Measurements from ENCODE around the gene EIF3K.
A peak's percentile ranks its signal among the peaks of the same experiment; 100 is the strongest.

The EIF3K gene

DNA sequence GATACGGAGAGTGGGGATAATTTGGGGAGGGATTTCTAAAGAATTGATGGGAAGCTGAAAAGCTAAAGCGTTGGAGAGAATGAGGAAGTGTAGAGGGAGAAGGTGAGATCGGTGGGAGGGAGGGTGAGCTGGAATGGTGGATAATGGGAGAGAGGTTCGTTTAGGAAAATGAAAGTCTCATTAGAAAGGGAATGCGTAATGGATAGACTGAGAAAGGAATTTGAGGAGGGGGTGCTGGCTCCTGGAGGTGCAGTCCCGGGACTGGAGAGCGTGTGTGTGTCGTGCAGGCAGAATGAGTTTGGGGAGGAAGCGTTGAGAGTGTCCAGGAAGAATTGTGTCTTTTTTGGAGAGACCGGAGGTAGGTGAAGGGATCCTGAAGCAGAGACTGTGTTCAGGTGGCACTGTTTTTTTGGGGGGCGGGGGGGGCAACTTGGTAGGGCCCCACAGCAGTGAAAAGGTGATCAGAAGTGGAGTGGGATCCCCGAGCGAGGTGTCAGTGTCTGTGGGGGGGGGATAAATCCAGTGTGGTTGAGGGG is 29.8 kb downstream of the EIF3K start (continued):
- TF ChIP-seq ZNF280D (tag by site-specific recombination; IDR thresholded peaks at IDR 0.05) (no peak), KLF8 (tag by site-specific recombination; IDR thresholded peaks at IDR 0.05) (peak; percentile 5; the same call in 1 of the 2 replicates), GLIS2 (tag by site-specific recombination; IDR thresholded peaks at IDR 0.05) (no peak; the same call in 1 of the 2 replicates), ZFP37 (tag by site-specific recombination; IDR thresholded peaks at IDR 0.05) (0 out of 2 replicates have a peak, but pooled peaks have one; percentile 5), ZNF692 (tag by site-specific recombination; IDR thresholded peaks at IDR 0.05) (0 out of 2 replicates have a peak, but pooled peaks have one; percentile 12), ZBTB8A (tag by site-specific recombination; IDR thresholded peaks at IDR 0.05) (no peak), ZBTB17 (tag by site-specific recombination; IDR thresholded peaks at IDR 0.05) (no peak), ZNF157 (tag by site-specific recombination; IDR thresholded peaks at IDR 0.05) (0 out of 2 replicates have a peak, but pooled peaks have one; percentile 11)
- TF ChIP-seq, protein P1, sequence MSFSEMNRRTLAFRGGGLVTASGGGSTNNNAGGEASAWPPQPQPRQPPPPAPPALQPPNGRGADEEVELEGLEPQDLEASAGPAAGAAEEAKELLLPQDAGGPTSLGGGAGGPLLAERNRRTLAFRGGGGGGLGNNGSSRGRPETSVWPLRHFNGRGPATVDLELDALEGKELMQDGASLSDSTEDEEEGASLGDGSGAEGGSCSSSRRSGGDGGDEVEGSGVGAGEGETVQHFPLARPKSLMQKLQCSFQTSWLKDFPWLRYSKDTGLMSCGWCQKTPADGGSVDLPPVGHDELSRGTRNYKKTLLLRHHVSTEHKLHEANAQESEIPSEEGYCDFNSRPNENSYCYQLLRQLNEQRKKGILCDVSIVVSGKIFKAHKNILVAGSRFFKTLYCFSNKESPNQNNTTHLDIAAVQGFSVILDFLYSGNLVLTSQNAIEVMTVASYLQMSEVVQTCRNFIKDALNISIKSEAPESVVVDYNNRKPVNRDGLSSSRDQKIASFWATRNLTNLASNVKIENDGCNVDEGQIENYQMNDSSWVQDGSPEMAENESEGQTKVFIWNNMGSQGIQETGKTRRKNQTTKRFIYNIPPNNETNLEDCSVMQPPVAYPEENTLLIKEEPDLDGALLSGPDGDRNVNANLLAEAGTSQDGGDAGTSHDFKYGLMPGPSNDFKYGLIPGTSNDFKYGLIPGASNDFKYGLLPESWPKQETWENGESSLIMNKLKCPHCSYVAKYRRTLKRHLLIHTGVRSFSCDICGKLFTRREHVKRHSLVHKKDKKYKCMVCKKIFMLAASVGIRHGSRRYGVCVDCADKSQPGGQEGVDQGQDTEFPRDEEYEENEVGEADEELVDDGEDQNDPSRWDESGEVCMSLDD (tag by site-specific recombination; IDR thresholded peaks at IDR 0.05): peak; percentile 72
- TF ChIP-seq, protein P2, sequence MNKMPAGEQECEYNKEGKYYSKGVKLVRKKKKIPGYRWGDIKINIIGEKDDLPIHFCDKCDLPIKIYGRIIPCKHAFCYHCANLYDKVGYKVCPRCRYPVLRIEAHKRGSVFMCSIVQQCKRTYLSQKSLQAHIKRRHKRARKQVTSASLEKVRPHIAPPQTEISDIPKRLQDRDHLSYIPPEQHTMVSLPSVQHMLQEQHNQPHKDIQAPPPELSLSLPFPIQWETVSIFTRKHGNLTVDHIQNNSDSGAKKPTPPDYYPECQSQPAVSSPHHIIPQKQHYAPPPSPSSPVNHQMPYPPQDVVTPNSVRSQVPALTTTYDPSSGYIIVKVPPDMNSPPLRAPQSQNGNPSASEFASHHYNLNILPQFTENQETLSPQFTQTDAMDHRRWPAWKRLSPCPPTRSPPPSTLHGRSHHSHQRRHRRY (tag by site-specific recombination; IDR thresholded peaks at IDR 0.05): no peak

DNA sequence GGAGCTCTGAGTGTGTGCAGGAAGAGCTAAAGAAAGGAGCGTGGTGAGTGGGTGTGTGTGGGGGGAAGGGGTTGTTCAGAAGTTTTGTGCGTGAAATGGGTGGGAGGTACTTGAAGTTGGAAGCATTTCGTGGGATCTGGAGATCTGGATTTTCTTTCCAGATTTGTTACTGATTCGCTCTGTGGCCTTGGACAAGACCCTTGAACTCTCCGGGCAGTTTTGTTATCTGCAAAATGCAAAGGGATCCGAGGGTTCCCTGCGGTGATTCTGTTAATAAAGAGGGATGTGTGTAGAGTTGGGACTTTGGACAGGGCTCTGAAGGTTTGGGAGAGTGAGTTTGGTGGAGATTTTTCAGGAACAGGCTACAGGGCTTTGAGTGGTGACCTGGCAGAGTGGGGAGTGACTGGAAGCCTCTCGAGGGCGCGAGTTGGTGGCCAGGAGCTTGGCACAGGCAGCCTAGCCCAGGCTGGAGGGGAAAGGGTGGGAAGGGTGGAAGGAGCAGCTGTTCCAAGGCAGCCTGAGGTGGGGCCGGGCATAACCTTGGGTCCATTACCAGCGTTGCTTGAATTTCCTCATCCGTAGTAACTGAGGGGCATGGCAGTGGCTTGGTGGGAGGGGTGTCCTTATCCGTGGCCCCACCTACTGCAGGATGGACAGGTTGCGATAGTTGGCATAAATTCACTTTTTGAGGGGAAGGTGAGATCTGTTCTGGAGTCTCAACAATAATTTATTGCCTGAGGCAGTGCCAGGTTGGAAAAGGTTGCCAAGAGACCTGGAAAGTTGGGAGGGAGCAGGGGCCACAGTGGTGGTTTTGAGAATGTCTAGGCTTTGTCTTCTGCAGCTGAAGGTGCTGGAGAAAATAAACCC is 30.6 kb downstream of the EIF3K start:
- Histone ChIP-seq H3K4me3 (ENCODE audit: low read depth, low read length) (peak overlapping the region; percentile 84), H3K36me3 (ENCODE audit: control insufficient read depth in 2 of 2, insufficient read depth in 1 of 2, low read length in 2 of 2) (peaks cover 0 to 11% of the 10 kb centered on the region in 2 experiments; a peak in 1 of 3 replicates), H3K27ac (ENCODE audit: extremely low read depth, low read depth, low read length) (peak overlapping the region; percentile 96), H3K9me3 (ENCODE audit: control insufficient read depth, insufficient read depth, low read depth, low read length) (peaks cover 2% of the 10 kb centered on the region; the same call in 1 of the 2 replicates), H3K4me1 (ENCODE audit: control insufficient read depth, insufficient read depth, low read length) (peaks cover 57% of the 10 kb centered on the region)
- ChIA-PET CTCF (interaction anchor here (0.7 to 8.2 kb wide), 11 partner anchors 8 to 247 kb away, joined by 3 to 85 read pairs (median 3); partner anchors contain the start of gene FAM98C), POLR2A (interaction anchor here (0.6 to 6.3 kb wide), 15 partner anchors 9 to 281 kb away, joined by 3 to 122 read pairs (median 11); partner anchors contain the start of genes ECH1, EIF3K, MRPS12 and SARS2)
- no peak for TF ChIP-seq ZSCAN16 (tag by site-specific recombination; IDR thresholded peaks at IDR 0.05)
- TF ChIP-seq HOXA7 (CRISPR knock-in tag; IDR thresholded peaks at IDR 0.05; ENCODE audit: borderline replicate concordance): no peak
- no peak for TF ChIP-seq IKZF3 (tag by site-specific recombination; IDR thresholded peaks at IDR 0.05)
- TF ChIP-seq ZNF785 (tag by site-specific recombination; IDR thresholded peaks at IDR 0.05): no peak
- no peak for TF ChIP-seq WT1 (tag by site-specific recombination; IDR thresholded peaks at IDR 0.05)
- peak; percentile 8; the same call in 1 of the 2 replicates for TF ChIP-seq MZF1 (tag by site-specific recombination; IDR thresholded peaks at IDR 0.05; ENCODE audit: borderline replicate concordance)
- peak; percentile 18; the same call in 1 of the 2 replicates for TF ChIP-seq ZNF501 (tag by site-specific recombination; IDR thresholded peaks at IDR 0.05)
- TF ChIP-seq ZNF311 (tag by site-specific recombination; IDR thresholded peaks at IDR 0.05; ENCODE audit: borderline replicate concordance): no peak
- no peak for TF ChIP-seq ZSCAN30 (tag by site-specific recombination; IDR thresholded peaks at IDR 0.05)
- TF ChIP-seq ZNF558 (tag by site-specific recombination; IDR thresholded peaks at IDR 0.05): no peak
- TF ChIP-seq, protein P3, sequence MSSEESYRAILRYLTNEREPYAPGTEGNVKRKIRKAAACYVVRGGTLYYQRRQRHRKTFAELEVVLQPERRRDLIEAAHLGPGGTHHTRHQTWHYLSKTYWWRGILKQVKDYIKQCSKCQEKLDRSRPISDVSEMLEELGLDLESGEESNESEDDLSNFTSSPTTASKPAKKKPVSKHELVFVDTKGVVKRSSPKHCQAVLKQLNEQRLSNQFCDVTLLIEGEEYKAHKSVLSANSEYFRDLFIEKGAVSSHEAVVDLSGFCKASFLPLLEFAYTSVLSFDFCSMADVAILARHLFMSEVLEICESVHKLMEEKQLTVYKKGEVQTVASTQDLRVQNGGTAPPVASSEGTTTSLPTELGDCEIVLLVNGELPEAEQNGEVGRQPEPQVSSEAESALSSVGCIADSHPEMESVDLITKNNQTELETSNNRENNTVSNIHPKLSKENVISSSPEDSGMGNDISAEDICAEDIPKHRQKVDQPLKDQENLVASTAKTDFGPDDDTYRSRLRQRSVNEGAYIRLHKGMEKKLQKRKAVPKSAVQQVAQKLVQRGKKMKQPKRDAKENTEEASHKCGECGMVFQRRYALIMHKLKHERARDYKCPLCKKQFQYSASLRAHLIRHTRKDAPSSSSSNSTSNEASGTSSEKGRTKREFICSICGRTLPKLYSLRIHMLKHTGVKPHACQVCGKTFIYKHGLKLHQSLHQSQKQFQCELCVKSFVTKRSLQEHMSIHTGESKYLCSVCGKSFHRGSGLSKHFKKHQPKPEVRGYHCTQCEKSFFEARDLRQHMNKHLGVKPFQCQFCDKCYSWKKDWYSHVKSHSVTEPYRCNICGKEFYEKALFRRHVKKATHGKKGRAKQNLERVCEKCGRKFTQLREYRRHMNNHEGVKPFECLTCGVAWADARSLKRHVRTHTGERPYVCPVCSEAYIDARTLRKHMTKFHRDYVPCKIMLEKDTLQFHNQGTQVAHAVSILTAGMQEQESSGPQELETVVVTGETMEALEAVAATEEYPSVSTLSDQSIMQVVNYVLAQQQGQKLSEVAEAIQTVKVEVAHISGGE (tag by site-specific recombination; conservative IDR thresholded peaks at IDR 0.05; ENCODE audit: low read depth): no peak
- no peak for TF ChIP-seq ZNF510 (tag by site-specific recombination; IDR thresholded peaks at IDR 0.05; ENCODE audit: insufficient replicate concordance)
- no peak for TF ChIP-seq ZNF792 (tag by site-specific recombination; IDR thresholded peaks at IDR 0.05)

Data from HEK293 (cell line).